Measurements from ENCODE around the gene ZNF540.

The ZNF540 gene

GRCh38 chr19:37583340-37583739 is 11.3 kb upstream of the ZNF540 start:
- in situ Hi-C loops (cut with HindIII; ENCODE audit: low sequenced_read_pairs): no loop called here
- DNase-seq (ENCODE audit: low read depth): no peak
- H3K4me3 ChIP-seq (ENCODE audit: low read depth, low read length): no peak overlapping the region
- no peak for TF ChIP-seq CTCF (IDR thresholded peaks at IDR 0.05; ENCODE audit: low read depth, low read length, missing control alignments)

- TF ChIP-seq CTCF (IDR thresholded peaks at IDR 0.05; ENCODE audit: low read depth, low read length, missing control alignments): no peak
- peak overlapping the region; percentile 93 for H3K4me3 ChIP-seq (ENCODE audit: low read depth, low read length)
- in situ Hi-C loops (cut with HindIII; ENCODE audit: low sequenced_read_pairs): no loop called here
- DNase-seq (ENCODE audit: low read depth): no peak
Measured at GRCh38 chr19:37593996-37594303, 726 bp upstream of the ZNF540 start.

- peak overlapping the region; percentile 93 for H3K4me3 ChIP-seq (ENCODE audit: low read depth, low read length)
- no peak for TF ChIP-seq CTCF (IDR thresholded peaks at IDR 0.05; ENCODE audit: low read depth, low read length, missing control alignments)
- in situ Hi-C loops (cut with HindIII; ENCODE audit: low sequenced_read_pairs): no loop called here
- peak; percentile 8 for DNase-seq (ENCODE audit: low read depth)
Measured at GRCh38 chr19:37594982-37595382, 306 bp downstream of the ZNF540 start.

- in situ Hi-C loops (cut with HindIII; ENCODE audit: low sequenced_read_pairs): no loop called here
- no peak for TF ChIP-seq CTCF (IDR thresholded peaks at IDR 0.05; ENCODE audit: low read depth, low read length, missing control alignments)
- no peak overlapping the region for H3K4me3 ChIP-seq (ENCODE audit: low read depth, low read length)
- DNase-seq (ENCODE audit: low read depth): no peak
Measured at GRCh38 chr19:37635076-37636056, 40.7 kb downstream of the ZNF540 start.

GRCh38 chr19:37654118-37654517 is 59.4 kb downstream of the ZNF540 start:
- no peak for TF ChIP-seq CTCF (IDR thresholded peaks at IDR 0.05; ENCODE audit: low read depth, low read length, missing control alignments)
- peak overlapping the region; percentile 90 for H3K4me3 ChIP-seq (ENCODE audit: low read depth, low read length)
- in situ Hi-C loops (cut with HindIII; ENCODE audit: low sequenced_read_pairs): no loop called here
- no peak for DNase-seq (ENCODE audit: low read depth)

GRCh38 chr19:37654629-37655300 is 60.1 kb downstream of the ZNF540 start:
- peak; percentile 6 for DNase-seq (ENCODE audit: low read depth)
- in situ Hi-C loops (cut with HindIII; ENCODE audit: low sequenced_read_pairs): no loop called here
- TF ChIP-seq CTCF (IDR thresholded peaks at IDR 0.05; ENCODE audit: low read depth, low read length, missing control alignments): no peak
- peak overlapping the region; percentile 90 for H3K4me3 ChIP-seq (ENCODE audit: low read depth, low read length)
